Activated T-cell treated with anti-CD3 and anti-CD28 coated beads for 48 hours (primary cell): ENCODE results near the gene BIRC6.
"Not testable (repeated sequence)": the region's sequence is repeated elsewhere in the genome, so short reads cannot be mapped to it uniquely, and the experiment has no call there.

Experiments used
- DNase-seq: peaks from one replicate; pipeline ENCODE4 v3.0.0-alpha.2; 2020; ENCODE audit warnings: low read depth

Gene BIRC6

DNA sequence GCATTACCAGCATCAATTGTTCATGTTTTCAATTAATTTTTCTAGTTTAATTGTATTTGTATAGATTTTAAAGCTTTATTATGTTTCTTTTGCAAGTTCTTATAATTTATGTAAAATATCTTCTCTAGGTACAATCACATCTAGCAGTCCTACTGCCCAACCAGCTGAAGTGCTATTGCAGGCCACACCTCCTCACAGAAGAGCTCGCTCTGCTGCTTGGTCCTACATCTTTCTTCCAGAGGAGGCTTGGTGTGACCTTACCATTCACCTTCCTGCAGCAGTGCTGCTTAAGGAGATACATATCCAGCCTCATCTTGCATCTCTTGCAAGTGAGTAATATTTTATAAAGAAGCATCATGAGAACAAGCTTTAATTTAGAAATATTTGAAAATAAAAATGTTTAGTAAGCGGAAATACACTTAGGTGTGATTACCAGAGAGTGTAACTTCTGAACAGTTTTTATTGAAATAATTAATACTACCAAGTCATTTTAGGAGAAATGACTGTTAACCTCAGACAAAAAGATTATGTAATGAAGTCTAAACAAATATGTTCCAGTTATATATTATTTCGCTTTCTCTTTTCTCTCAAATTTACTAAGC lies 148.2 kb downstream of the BIRC6 start:
- DNase-seq = no peak

DNA sequence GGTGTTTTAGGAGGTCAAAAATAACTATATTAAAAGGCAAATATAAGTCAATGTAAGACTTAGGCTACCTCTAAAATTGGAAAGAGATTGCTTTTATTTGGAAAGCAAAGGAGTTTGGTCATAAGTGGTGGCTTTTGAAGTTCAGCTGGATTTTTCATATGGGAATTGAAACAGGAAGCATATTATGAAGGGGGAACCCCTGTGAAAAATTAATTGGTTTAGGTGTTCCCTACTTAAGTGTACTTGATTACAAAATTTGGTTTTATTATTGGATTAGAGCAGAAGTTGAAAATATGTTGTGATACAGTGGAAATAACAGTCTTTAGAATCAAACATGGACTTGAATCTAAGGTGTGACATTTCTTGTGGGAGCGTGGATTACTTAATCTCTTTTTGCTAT lies 149.6 kb downstream of the BIRC6 start:
- DNase-seq = no peak

DNA sequence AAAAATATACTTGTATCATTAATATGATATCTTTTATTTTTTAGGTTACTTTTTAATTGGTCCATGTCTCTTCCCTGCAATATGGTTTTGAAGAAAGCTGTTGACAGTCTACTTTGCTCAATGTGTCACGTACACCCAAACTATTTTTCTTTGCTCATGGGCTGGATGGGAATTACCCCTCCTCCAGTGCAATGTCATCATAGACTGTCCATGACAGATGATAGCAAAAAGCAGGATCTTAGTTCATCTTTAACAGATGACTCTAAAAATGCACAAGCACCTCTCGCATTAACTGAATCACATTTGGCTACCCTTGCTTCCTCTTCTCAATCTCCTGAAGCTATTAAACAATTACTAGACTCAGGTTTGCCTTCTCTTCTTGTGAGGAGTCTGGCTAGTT lies 158.1 kb downstream of the BIRC6 start:
- DNase-seq = no peak

DNA sequence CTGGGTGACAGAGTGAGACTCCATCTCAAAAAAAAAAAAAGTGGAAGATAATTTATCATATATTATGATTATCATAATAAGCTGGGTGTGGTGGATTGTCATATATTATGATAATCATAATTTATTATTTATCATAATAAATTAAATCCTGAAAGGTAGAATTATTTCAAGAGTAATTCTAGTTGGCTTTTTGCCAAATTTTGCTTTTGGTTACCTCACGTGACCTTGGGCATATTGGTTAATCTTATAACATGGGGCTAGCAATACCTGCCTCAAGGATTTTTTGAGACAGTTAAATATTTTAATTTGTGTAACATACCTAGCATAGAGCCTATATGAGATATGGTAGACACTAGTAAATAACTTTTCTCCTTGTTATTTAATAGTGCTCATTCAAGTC lies 159.7 kb downstream of the BIRC6 start:
- no peak for DNase-seq

DNA sequence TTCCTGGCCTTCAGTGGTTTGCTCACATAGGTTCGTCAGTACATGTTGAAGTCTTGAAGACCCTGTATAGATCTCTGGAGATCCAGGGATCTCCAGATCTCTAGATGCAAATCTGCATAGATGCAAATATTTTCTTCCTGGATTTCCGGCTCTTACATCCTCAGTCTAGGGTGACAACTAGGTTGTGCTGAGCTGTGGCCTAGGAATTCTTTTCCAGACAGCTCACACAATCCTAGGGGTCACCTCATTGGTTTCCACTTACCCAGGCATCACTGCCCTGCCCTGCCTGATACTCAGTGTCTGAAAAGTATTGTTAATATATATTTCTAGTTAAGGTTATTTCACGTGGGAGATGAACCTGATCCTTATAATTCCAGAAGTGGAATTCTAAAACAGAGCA lies 165.9 kb downstream of the BIRC6 start:
- no peak for DNase-seq

DNA sequence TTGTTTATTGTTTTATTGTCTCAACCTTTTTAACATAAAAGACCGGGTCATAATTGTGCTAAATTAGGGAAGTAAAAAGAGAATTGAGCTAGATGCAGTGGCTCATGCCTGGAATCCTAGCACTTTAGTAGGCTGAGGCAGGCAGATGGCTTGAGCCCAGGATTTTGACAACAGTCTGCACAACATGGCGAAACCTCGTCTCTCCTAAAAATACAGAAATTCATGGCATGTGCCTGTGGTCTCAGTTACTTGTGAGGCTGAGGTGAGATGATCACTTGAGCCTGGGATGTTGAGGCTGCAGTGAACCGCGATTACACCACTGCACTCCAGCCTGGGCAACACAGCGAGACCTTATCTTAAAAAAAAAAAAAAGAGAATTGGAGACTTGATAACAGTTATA lies 166.9 kb downstream of the BIRC6 start:
- DNase-seq = no peak

DNA sequence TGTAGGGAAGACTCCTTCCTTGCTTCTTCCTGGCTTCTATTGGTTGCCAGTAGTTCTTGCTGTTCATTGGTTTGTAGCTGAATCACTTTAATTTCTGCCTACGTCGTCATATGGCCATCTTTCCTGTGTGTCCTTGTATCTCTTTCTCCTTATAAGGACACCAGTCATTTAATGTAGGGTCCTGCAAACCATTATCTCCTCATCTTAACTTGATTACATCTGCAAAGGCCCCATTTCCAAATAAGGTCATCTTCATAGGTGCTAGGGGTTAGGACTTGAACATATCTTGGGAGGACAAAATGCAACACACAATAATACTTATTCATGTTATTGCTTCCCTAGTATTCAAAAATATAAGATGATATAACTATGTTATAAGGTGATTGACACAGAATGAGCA lies 175.5 kb downstream of the BIRC6 start:
- DNase-seq = no peak

DNA sequence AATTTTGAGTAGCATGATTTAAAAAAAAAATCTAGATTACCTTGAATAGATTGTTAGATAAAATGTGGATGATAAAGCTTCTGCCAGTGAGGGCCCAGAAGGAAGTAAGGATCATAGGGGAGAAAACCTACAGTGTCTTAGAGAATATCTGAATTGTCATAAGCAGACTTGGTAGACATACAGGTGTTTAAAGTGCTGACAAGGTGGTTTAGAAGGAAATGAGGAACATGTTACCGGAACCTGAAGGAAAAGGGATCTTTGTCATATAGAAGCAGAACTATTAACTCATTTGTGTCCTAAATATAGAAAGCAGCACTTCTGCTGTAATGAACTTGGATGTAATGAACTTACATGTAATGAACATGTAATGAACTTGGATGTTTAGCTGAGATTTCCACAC lies 176.1 kb downstream of the BIRC6 start:
- no peak for DNase-seq

DNA sequence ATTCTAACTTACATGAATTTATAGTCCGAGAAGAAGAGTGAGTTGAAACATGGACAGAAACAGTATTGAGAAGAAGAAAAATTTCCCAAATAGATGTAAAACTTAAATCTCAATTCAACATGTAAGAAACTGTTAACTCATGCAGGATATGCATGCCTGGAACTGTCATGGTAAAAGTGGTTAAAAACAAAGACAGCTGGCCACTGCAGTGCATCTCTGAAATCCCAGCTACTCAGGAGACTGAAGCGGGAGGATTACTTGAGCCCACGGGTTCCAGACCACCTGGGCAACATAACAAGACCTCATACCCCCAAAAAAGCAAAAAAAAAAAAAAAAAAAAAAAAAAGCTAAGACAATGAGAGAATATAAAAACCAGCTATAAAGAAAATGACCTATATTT lies 178.0 kb downstream of the BIRC6 start:
- DNase-seq = no peak

DNA sequence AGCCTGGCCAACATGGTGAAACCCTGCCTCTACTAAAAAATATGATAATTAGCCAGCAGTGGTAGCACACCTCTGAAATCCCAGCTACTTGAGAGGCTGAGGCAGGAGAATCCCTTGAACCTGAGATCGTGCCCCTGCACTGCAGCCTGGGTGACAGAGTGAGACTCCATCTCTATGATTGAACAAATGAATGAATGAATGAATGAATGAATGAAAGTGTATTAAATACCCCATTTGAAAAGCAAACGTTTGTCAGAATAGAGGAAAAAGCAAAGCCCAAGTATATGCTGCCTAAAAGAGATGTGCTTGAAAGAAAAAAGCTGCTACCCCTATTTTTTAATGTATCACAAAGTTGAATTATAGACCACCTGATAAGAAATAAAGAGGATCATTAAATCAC lies 181.9 kb downstream of the BIRC6 start:
- no peak for DNase-seq

DNA sequence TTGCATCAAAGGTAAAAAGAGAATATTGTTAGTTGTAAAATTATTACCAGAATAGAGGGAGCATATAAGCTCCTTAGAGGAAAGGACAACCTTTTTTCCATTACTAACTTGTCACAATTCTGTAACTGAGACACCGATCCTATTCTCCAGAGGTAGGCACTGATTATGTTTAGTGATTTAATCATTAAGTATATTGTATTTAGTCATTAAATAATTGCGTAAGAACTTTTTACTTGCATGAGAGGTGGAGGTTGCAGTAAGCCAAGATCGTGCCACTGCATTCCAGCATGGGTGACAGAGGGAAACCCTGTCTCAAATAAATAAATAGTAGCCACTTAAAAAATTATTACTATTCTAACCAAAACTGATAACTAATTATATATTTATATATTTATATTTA lies 195.7 kb downstream of the BIRC6 start:
- DNase-seq = not testable (repeated sequence)

DNA sequence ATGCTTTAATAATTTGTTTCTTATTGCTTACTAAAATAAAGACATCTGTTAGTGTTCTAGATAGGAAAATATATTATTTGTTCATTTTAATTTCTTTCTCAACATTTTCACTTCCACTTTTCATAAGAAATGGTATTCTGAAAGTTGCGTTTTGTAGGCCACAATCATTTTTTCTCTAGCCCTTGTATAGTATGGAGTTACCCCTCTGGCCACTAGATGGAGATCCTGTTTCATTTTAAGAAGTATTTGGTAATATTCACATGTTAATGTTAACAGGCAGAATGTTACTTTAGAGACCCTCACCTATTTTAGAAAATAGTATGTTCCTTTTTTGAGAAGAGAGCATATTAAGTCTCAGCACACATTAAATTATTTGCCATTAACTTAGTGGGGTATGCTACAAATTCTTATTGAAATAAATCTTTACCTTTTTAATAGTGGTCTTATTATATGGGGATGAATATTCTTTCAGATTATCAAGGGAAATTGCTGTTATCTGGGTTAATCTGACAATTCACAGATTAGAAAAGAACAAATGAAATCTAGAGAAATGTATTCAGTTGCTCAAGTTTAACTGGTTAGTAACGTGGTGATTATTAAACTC lies 197.1 kb downstream of the BIRC6 start:
- no peak for DNase-seq

DNA sequence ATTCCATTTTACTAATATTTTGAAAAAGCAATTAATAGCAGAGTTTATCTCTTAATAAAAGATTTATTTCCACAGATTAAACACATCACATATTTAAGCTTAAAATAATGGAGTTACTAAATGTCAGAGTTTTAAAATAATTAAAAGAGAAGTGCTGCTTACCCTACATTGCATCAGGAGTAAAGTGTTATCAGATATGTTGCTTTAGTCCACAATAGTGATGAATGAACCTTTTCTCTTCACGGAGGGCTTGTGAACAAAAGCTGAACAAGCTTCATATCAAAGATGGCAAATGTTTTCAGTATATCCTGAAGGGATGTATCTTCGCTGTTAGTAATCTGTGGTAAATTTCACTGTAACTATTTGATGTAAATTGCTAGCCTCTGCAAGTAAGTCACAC lies 201.7 kb downstream of the BIRC6 start:
- DNase-seq = no peak

DNA sequence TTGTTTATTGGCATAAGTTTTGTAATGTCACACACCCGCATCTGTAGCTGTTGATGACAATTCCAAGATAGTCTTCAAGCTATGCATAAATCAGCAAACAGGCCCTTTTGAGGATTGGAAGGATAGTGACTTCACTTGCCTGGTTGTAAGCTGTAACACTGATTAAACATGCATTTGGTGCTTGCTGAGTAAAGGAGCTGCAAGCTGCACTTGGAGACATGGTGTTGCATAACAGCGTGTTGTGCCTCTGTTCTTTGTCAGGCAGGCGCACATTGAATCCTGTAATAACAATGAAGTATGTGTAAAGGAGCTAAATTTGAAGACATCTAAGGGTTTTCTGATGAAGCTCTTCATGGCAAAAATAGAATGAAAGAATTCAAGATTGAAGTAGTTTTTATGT lies 202.3 kb downstream of the BIRC6 start:
- DNase-seq = no peak

DNA sequence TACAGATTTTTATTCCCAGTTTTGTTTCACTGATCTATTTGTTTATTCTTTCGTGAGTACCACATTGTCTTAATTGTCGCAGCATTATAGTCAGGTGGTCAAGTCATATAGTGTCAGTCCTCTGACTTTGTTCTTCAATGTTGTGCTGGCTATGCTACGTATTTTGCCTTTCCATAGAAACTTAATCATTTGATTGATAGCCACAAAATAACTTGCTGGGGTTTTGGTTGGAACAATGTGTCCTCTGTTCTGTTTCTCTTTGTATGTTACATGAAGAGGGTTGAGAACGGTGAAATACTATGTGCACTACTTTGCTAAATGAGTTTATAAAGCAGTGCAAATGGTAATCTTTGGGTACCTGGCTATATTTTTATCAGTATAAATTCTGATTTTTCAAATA lies 206.1 kb downstream of the BIRC6 start:
- DNase-seq = no peak

DNA sequence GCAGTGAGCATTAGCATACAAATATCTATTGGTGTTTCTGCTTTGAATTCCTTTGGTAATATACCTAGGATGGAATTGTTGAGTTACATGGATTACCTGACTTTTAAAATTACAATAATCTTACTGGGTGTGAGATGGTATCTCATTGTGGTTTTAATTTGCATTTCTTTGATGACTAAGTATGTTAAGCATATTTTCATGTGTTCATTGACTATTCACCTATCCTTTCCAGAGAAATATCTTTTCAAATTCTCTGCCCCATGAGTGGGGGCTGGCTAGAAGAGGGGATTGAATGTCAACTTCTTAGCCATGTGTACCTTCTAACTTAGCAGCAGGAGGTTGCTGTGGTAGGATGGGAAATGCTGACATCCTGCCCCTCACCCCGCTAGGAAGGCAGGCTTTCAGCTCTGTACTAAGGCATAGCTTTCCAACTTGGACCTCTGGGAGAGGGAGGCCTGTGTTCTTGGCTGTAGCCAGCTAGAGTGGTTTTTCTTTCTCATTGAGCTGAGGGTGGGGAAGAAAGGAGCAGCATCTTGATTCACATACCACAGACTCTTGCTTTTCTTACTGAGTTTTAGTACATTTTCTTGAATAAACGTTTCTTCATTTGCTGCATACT lies 207.7 kb downstream of the BIRC6 start:
- no peak for DNase-seq

DNA sequence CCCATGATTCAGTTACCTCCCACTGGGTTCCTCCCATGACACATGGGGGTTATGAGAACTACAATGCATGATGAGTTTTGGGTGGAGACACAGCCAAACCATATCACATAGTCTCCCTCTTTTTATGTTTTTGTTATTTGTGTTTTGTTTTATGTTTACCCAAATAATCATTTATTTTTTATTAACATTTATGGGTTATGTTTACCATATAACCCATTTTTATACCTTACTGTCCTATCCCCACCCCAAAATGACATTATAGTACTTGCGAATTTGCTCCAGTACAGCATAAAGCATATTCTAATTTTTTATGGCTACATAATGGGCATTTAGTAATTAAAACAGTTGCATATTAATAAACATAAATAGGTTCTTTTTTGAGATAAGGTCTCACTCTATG lies 209.1 kb downstream of the BIRC6 start:
- no peak for DNase-seq

DNA sequence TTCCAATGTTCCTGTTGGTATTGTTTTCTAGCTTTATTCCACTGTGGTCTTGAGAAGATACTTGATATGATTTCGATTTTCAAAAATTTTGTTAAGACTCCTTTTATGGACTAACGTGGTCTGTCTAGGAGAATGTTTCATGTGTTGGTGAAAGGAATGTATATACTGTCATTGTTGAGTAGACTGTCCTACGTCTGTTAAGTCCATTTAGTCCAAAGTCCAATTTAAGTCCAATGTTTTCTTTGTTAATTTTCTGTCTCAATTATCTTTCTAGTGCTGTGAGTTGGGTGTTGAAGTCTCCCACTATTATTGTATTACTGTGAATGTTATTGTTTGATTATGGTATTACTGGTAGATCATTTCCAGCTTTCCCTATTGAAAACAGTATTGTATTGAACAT lies 215.2 kb downstream of the BIRC6 start:
- no peak for DNase-seq

DNA sequence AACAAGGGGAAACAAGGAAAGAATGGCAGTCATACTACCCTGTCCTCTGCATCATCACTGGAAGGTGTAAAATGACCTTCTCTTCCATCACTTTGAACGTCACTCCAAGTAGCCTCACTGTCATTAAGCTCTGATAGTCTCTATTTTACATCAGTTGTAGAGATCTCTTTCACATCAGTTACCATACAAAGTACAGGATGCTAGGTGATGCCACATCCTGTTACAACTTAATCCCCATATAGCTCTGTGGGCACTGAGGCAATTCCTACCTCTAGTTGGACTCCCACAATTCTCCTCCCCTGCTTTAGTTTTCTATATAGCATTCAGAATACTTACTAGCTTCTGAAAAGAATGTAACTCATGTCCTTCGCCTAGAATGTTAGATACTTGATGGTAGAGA lies 215.9 kb downstream of the BIRC6 start:
- no peak for DNase-seq

DNA sequence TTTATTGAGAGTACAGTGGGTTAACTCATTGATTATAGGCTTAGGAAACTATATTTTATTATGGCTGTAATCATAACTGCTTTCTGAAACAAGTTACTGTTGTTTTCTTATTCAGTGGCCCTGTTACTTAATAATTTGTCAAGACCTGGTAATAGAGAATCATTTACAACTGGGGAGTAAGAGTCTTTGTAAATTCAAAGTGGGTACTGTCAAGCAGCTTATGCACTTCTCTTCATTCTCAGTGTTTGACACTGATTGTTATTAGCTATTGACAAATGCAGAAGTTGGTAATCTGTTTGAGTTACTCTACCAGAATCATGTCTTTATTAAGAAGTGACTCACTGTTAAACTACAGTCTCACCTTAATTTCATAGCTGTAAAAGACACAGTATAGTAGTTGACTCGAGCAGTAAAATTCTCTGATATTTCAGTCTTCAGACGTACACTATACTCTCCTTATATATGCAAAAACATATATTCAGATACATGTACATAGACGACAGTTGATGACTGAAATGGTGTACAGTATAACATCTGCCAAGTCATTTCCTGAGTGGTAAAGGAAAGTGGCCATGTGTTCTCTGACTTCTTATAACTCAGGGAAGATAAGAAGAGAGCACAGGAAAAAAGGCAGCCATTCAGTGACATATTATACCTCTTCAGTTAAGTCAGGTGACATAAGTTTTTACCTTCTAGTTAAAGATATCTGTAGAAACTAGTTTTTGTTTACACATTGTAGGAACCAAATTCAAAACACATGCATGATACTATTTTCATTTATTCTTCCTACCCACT lies 235.0 kb downstream of the BIRC6 start:
- no peak for DNase-seq

DNA sequence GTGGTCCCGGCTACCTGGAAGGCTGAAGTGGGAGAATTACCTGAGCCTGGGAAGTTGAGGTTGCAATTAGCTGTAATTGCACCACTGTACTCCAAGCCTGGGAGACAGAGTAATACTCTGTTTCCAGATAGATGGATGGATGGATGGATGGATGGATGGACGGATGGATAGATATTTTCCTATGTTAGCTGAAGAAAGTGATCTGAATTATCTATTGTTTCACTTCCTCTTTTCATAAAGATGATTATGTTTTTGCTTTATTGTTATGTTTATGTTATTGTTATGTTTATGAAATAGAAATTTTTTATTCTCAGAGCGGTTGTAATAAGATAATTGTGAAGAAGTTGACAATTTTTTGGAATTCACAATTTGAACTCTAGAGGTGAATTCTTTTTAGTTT lies 237.8 kb downstream of the BIRC6 start:
- DNase-seq = no peak

DNA sequence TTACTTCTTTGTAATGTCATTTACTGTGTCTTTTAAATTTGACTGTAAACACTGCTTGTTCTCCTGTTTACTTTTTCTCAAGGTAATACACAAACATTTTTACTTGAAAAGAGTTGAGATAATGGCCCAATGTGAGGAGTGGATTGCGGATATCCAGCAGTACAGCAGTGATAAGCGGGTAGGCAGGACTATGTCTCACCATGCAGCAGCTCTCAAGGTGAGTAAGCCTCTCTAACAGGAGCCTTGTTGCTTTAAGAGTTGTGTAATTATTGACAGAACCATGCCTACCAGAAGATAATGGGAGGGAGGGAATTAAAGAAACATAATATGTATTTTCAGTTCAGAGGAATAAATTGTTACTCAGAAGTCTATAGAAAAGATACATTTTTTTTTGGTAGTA lies 254.5 kb downstream of the BIRC6 start:
- DNase-seq = no peak

DNA sequence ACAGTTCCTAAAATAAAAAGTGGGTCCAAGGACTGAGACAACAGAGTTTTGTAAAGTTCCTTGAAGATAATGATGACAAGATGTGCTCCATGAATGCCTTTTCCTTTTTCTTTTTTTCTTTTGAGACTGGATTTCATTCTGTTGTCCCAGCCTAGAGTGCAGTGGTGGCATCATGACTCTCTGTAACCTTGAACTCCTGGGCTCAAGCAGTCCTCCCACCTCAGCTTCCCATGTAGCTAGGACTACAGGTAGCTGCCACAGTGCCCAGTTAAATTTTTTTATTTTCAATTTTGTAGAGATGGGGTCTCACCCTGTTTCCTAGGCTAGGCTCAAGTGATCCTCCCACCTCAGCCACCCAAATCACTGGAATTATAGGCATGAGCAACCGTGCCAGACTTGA lies 254.9 kb downstream of the BIRC6 start:
- DNase-seq = no peak
